ENCODE measurements around the gene CRAMP1.
A peak's percentile ranks its signal among the peaks of the same experiment; 100 is the strongest.
"Not testable (repeated sequence)": the region's sequence is repeated elsewhere in the genome, so short reads cannot be mapped to it uniquely, and the experiment has no call there.

Gene CRAMP1

GRCh38 chr16:1712791-1713261 lies 100.7 kb downstream of the CRAMP1 start:
- Histone ChIP-seq H3K36me3 (ENCODE audit: control insufficient read depth, insufficient read depth, low read length) (peaks cover 6% of the 10 kb centered on the region), H3K4me3 (ENCODE audit: extremely low read depth, insufficient read depth, low read length, poor library complexity, severe bottlenecking) (no peak overlapping the region), H3K27ac (ENCODE audit: low read depth, low read length, severe bottlenecking) (no peak overlapping the region), H3K4me1 (ENCODE audit: control insufficient read depth, insufficient read depth, low read length, poor library complexity, severe bottlenecking) (peaks cover 24% of the 10 kb centered on the region), H3K9me3 (ENCODE audit: control insufficient read depth, low read length) (no peaks in the 10 kb centered on the region)
- WGBS, 2 experiments (ENCODE audit: insufficient coverage in 2 of 2), result 98 to 100% methylated on average over 1 to 8 of the region's 14 CpGs

GRCh38 chr16:1713331-1713730 lies 101.2 kb downstream of the CRAMP1 start:
- Histone ChIP-seq H3K4me1 (ENCODE audit: control insufficient read depth, insufficient read depth, low read length, poor library complexity, severe bottlenecking) (peaks cover 19% of the 10 kb centered on the region), H3K9me3 (ENCODE audit: control insufficient read depth, low read length) (no peaks in the 10 kb centered on the region), H3K27ac (ENCODE audit: low read depth, low read length, severe bottlenecking) (peak overlapping the region; percentile 19), H3K4me3 (ENCODE audit: extremely low read depth, insufficient read depth, low read length, poor library complexity, severe bottlenecking) (no peak overlapping the region), H3K36me3 (ENCODE audit: control insufficient read depth, insufficient read depth, low read length) (peaks cover under 1% of the 10 kb centered on the region)
- WGBS, 2 experiments (ENCODE audit: insufficient coverage in 2 of 2), result 94 to 98% methylated on average over 5 of the region's 7 CpGs

- 76 to 81% methylated on average over 9 to 14 of the region's 14 CpGs for WGBS, 2 experiments (ENCODE audit: insufficient coverage in 2 of 2)
- no peak overlapping the region for H3K27ac ChIP-seq (ENCODE audit: low read depth, low read length, severe bottlenecking)
- no peaks in the 10 kb centered on the region for H3K36me3 ChIP-seq (ENCODE audit: control insufficient read depth, insufficient read depth, low read length)
- H3K4me1 ChIP-seq (ENCODE audit: control insufficient read depth, insufficient read depth, low read length, poor library complexity, severe bottlenecking), result peaks cover 13% of the 10 kb centered on the region
- H3K4me3 ChIP-seq (ENCODE audit: extremely low read depth, insufficient read depth, low read length, poor library complexity, severe bottlenecking), result no peak overlapping the region
- H3K9me3 ChIP-seq (ENCODE audit: control insufficient read depth, low read length), result no peaks in the 10 kb centered on the region
Observed at GRCh38 chr16:1713933-1714332, 101.8 kb downstream of the CRAMP1 start.

- WGBS, 2 experiments (ENCODE audit: insufficient coverage in 2 of 2), result 95 to 97% methylated on average over 12 of the region's 12 CpGs
Observed at GRCh38 chr16:1715220-1715619, 103.1 kb downstream of the CRAMP1 start.

GRCh38 chr16:1718236-1718635 lies 106.1 kb downstream of the CRAMP1 start:
- not testable (repeated sequence) for H3K4me3 ChIP-seq (ENCODE audit: extremely low read depth, insufficient read depth, low read length, poor library complexity, severe bottlenecking); H3K27ac ChIP-seq (ENCODE audit: low read depth, low read length, severe bottlenecking); H3K36me3 ChIP-seq (ENCODE audit: control insufficient read depth, insufficient read depth, low read length); H3K9me3 ChIP-seq (ENCODE audit: control insufficient read depth, low read length); H3K4me1 ChIP-seq (ENCODE audit: control insufficient read depth, insufficient read depth, low read length, poor library complexity, severe bottlenecking)
- WGBS, 2 experiments (ENCODE audit: insufficient coverage in 2 of 2), result 96% methylated on average over 10 of the region's 10 CpGs

More at GRCh38 chr16:1715220-1715619, 103.1 kb downstream of the CRAMP1 start:
- Histone ChIP-seq H3K9me3 (ENCODE audit: control insufficient read depth, low read length) (no peaks in the 10 kb centered on the region), H3K27ac (ENCODE audit: low read depth, low read length, severe bottlenecking) (no peak overlapping the region), H3K4me3 (ENCODE audit: extremely low read depth, insufficient read depth, low read length, poor library complexity, severe bottlenecking) (no peak overlapping the region), H3K4me1 (ENCODE audit: control insufficient read depth, insufficient read depth, low read length, poor library complexity, severe bottlenecking) (peaks cover 9% of the 10 kb centered on the region), H3K36me3 (ENCODE audit: control insufficient read depth, insufficient read depth, low read length) (no peaks in the 10 kb centered on the region)

- H3K36me3 ChIP-seq (ENCODE audit: control insufficient read depth, insufficient read depth, low read length); H3K4me3 ChIP-seq (ENCODE audit: extremely low read depth, insufficient read depth, low read length, poor library complexity, severe bottlenecking); H3K9me3 ChIP-seq (ENCODE audit: control insufficient read depth, low read length); H3K27ac ChIP-seq (ENCODE audit: low read depth, low read length, severe bottlenecking); H3K4me1 ChIP-seq (ENCODE audit: control insufficient read depth, insufficient read depth, low read length, poor library complexity, severe bottlenecking): not testable (repeated sequence)
- WGBS, 2 experiments (ENCODE audit: insufficient coverage in 2 of 2), result 93 to 96% methylated on average over 4 to 7 of the region's 12 CpGs
Observed at GRCh38 chr16:1719559-1720229, 107.5 kb downstream of the CRAMP1 start.

GRCh38 chr16:1721372-1721771 lies 109.2 kb downstream of the CRAMP1 start:
- Histone ChIP-seq H3K4me1 (ENCODE audit: control insufficient read depth, insufficient read depth, low read length, poor library complexity, severe bottlenecking) (peaks cover 3% of the 10 kb centered on the region), H3K4me3 (ENCODE audit: extremely low read depth, insufficient read depth, low read length, poor library complexity, severe bottlenecking) (no peak overlapping the region), H3K36me3 (ENCODE audit: control insufficient read depth, insufficient read depth, low read length) (peaks cover 13% of the 10 kb centered on the region), H3K27ac (ENCODE audit: low read depth, low read length, severe bottlenecking) (no peak overlapping the region), H3K9me3 (ENCODE audit: control insufficient read depth, low read length) (no peaks in the 10 kb centered on the region)
- WGBS, 2 experiments (ENCODE audit: insufficient coverage in 2 of 2), result 97 to 98% methylated on average over 7 to 9 of the region's 9 CpGs

GRCh38 chr16:1723450-1724147 lies 111.4 kb downstream of the CRAMP1 start:
- Histone ChIP-seq H3K9me3 (ENCODE audit: control insufficient read depth, low read length) (no peaks in the 10 kb centered on the region), H3K4me1 (ENCODE audit: control insufficient read depth, insufficient read depth, low read length, poor library complexity, severe bottlenecking) (peaks cover 3% of the 10 kb centered on the region), H3K36me3 (ENCODE audit: control insufficient read depth, insufficient read depth, low read length) (peaks cover 24% of the 10 kb centered on the region), H3K27ac (ENCODE audit: low read depth, low read length, severe bottlenecking) (no peak overlapping the region), H3K4me3 (ENCODE audit: extremely low read depth, insufficient read depth, low read length, poor library complexity, severe bottlenecking) (no peak overlapping the region)
- 74 to 91% methylated on average over 3 to 4 of the region's 6 CpGs for WGBS, 2 experiments (ENCODE audit: insufficient coverage in 2 of 2)

GRCh38 chr16:1724491-1724890 lies 112.3 kb downstream of the CRAMP1 start:
- 97 to 98% methylated on average over 11 to 12 of the region's 12 CpGs for WGBS, 2 experiments (ENCODE audit: insufficient coverage in 2 of 2)
- H3K27ac ChIP-seq (ENCODE audit: low read depth, low read length, severe bottlenecking), result no peak overlapping the region
- peaks cover 3% of the 10 kb centered on the region for H3K4me1 ChIP-seq (ENCODE audit: control insufficient read depth, insufficient read depth, low read length, poor library complexity, severe bottlenecking)
- peaks cover 31% of the 10 kb centered on the region for H3K36me3 ChIP-seq (ENCODE audit: control insufficient read depth, insufficient read depth, low read length)
- H3K9me3 ChIP-seq (ENCODE audit: control insufficient read depth, low read length), result no peaks in the 10 kb centered on the region
- no peak overlapping the region for H3K4me3 ChIP-seq (ENCODE audit: extremely low read depth, insufficient read depth, low read length, poor library complexity, severe bottlenecking)

- Histone ChIP-seq H3K27ac (ENCODE audit: low read depth, low read length, severe bottlenecking) (no peak overlapping the region), H3K4me3 (ENCODE audit: extremely low read depth, insufficient read depth, low read length, poor library complexity, severe bottlenecking) (no peak overlapping the region), H3K4me1 (ENCODE audit: control insufficient read depth, insufficient read depth, low read length, poor library complexity, severe bottlenecking) (peaks cover 3% of the 10 kb centered on the region), H3K36me3 (ENCODE audit: control insufficient read depth, insufficient read depth, low read length) (peaks cover 34% of the 10 kb centered on the region), H3K9me3 (ENCODE audit: control insufficient read depth, low read length) (no peaks in the 10 kb centered on the region)
- 91 to 98% methylated on average over 28 to 32 of the region's 32 CpGs for WGBS, 2 experiments (ENCODE audit: insufficient coverage in 2 of 2)
Observed at GRCh38 chr16:1726661-1727502, 114.7 kb downstream of the CRAMP1 start.
